ENCODE measurements around the gene XYLT1.

GRCh38 chr16:17467923-17468540, 2.7 kb downstream of the XYLT1 start:
- no peak for TF ChIP-seq ZNF837 (tag by site-specific recombination; IDR thresholded peaks at IDR 0.05)
- TF ChIP-seq MYNN (tag by site-specific recombination; IDR thresholded peaks at IDR 0.05; ENCODE audit: borderline replicate concordance) = no peak
- no peak for TF ChIP-seq MEIS1 (CRISPR knock-in tag; IDR thresholded peaks at IDR 0.05; ENCODE audit: borderline replicate concordance)
- TF ChIP-seq YY2 (tag by site-specific recombination; IDR thresholded peaks at IDR 0.05) = no peak
- TF ChIP-seq ZNF18 (tag by site-specific recombination; IDR thresholded peaks at IDR 0.05) = no peak
- TF ChIP-seq CTCF (tag by site-specific recombination; IDR thresholded peaks at IDR 0.05) = no peak
- no peak for TF ChIP-seq TCF7L2 (IDR thresholded peaks at IDR 0.05; ENCODE audit: borderline replicate concordance, low read depth, low read length)
- no peak for TF ChIP-seq ZNF791 (tag by site-specific recombination; IDR thresholded peaks at IDR 0.05)
- TF ChIP-seq ZNF596 (tag by site-specific recombination; IDR thresholded peaks at IDR 0.05) = no peak
- no peak for TF ChIP-seq ZBTB7A (tag by site-specific recombination; IDR thresholded peaks at IDR 0.05; ENCODE audit: low read depth)

Measured in HEK293 (cell line).